Activated CD4-positive, alpha-beta T cell treated with anti-CD3 and anti-CD28 coated beads, Interleukin-2, Interleukin-4, amounts not matched to agents 100 ng/mL and 50 ng/mL, durations not matched to agents 16 hours and 8 hours (primary cell): ENCODE results near the gene ST8SIA5.

Source experiments
- DNase-seq: peaks from one replicate; pipeline ENCODE4 v3.0.0-alpha.2; 2020; ENCODE audit warnings: low spot score

The ST8SIA5 gene

GRCh38 chr18:46711444-46711863 lies 45.4 kb downstream of the ST8SIA5 start:
- DNase-seq = no peak

GRCh38 chr18:46706968-46707367 lies 49.9 kb downstream of the ST8SIA5 start:
- no peak for DNase-seq

DNA sequence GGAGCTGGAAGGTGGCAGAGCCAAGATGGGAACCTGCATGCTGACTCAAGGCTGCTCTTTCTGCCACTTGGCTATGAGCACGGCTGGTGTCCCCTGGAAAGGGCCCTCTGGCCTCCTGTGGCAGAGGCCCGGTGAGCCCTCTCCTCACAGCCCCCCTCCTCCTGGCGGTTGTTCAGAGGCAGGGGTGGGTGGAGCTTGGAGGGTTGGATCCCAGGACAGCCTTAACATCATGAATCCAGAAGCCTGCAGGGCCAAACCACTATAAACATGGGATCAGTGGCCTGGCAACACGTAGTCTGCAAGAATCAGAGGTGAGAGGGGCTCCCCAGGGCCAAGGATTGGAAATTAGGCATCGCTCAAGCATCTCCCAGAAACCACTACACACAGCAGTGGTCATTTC lies 51.3 kb downstream of the ST8SIA5 start:
- no peak for DNase-seq

- DNase-seq = no peak
Observed at GRCh38 chr18:46704816-46705215, 52.0 kb downstream of the ST8SIA5 start.

GRCh38 chr18:46704189-46704588 lies 52.7 kb downstream of the ST8SIA5 start:
- no peak for DNase-seq

DNA sequence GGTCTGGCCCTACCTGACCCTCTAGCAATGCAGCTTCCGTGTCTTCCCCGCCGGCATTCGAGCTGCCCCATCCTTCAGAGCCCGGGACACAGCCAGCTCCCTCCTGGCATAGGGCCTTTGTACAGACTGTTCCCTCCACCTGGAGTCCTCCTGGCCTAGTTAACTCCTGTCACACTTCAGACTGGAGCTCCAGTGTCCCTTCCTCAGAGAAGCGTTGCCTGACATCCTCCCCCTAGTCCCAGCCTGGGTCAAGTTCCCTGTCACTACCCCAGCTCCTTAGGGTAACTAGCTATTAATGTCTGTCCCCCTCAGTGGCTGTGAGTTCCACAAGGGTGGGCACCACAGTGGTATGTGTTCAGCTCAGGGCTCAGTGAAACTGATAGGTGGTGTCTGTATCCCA lies 54.4 kb downstream of the ST8SIA5 start:
- no peak for DNase-seq

DNA sequence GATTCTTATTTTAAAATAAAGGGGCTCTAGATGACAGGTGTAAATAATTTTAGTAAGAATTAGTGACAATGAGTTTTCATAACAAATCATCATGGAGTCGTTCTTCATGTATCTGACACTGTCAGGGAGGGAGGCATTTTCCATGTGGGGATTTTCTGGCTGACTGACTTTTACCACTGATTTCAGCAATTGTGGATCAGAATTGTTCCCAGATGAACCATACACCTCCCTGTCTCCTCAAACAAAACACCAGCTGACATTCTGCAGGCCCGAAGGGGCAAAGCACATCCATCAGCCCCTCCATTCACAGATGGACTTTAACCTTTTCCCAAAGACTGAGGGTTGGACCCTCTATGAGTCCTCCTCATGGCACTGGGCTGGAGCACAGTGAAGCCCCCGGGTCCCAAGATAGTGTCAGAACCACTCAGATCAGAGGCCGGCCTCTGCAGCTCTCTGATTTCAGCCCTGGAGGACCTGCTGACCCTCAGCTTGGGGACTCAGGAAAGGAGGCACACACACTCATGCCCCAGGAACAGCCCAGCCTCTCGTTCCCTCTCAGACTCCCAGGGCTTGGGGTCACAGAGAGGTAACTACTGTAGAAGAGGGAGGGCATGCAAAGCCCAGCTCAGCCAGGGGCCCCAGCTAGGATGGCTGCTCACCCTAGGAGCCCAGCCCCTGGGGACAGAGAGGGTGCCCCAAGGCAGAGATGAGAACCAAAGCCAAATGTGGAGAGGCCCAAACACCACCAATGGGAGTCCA lies 56.6 kb downstream of the ST8SIA5 start:
- no peak for DNase-seq

DNA sequence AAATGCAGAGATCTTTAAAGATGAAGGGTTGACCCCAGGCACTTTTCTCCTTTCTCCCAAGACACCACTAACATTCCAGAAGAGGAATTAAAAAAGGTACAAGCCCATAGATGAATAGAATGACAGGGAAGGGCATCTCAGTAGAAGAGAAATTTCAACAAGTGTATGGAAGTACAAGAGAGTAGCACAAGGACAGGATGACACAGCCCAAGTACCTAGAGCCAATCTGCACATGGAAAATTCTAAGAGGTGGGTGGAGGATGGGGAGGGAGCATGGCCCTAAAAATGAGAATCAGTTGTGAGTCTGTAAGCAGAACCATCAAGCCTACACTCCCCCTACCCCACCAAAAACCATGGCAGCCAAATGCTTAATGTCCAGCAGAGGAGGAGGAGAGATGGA lies 60.2 kb downstream of the ST8SIA5 start:
- no peak for DNase-seq

DNA sequence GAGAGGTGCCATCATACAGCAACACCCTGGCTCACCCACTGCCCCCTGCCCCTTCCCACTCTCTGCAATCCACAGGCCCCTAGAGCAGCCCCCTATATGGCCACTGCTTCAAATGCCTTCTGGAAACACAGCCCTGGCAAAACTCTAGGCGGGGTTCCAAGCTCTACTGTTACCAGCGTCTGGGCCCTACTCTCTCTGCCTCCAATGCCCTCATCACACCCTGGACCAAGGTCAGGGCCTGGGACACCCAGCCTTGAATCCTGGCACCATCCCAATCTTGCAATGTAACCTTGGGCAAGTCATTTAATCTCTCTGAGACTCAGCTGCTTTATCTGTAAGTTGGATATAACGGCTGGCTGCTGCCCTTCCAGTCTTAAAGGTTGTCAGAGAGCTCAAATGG lies 60.6 kb downstream of the ST8SIA5 start:
- no peak for DNase-seq

GRCh38 chr18:46693996-46694395 lies 62.9 kb downstream of the ST8SIA5 start:
- no peak for DNase-seq

- no peak for DNase-seq
Observed at GRCh38 chr18:46688853-46689525, 67.9 kb downstream of the ST8SIA5 start.

DNA sequence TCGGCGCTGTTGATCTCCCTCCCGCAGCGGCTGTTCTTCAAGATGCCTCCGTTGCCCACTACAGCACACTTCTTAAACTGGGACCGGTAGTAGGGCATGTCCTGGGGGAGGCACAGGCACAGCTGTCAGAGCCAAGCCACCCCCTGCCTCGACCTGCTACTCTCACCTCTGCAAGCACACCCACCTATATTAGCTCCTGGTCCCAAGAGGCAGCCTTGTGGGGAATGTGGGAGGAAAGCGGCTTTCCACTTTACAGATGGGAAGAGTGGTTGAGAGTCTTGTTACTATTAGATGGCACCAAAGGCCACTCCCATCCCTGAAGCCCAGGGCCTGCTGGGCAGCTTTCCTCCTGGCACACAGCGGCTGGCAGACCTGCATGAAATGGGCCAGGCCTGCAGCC lies 70.7 kb downstream of the ST8SIA5 start:
- no peak for DNase-seq

DNA sequence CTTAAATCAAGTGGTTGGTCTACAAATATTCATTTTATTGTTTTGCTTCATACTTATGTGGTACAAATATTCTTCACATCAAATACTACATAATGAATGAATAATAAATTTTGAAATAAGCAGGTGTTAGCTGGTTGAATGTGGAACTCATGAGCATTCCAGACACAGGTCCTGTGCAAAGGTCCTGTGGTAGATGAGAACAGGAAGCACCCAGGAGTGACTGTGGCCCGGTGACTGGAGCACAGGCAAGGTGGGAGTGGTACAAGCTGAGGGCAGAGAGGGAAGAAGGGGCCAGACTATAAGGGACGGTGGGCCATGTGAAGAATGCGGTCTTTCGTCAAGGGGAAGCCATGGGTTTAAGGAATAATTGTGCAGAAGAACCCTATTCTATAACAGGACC lies 73.6 kb downstream of the ST8SIA5 start:
- no peak for DNase-seq

GRCh38 chr18:46680784-46681695 lies 75.8 kb downstream of the ST8SIA5 start:
- DNase-seq = no peak

- no peak for DNase-seq
Observed at GRCh38 chr18:46679846-46680598, 76.8 kb downstream of the ST8SIA5 start.

GRCh38 chr18:46678785-46679399 lies 78.0 kb downstream of the ST8SIA5 start:
- no peak for DNase-seq

DNA sequence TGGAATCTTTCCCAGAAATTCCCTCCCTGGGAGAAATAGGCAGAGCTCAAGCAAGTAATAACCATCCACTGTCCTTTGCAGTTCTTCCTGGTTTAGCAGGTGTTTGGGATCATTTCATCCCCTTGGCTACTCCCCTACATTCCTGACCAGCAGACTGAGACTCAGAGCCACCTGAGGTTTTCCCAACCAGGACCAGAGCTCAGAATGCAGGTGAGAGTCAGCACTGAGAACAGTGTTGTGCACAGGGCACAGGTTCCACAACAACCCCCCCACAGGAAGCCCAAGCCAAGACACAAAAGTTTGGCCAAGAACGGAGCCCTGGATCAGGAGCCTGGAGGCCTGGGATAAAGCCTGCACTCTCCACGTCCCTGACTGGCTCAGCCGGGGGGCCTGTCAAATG lies 78.8 kb downstream of the ST8SIA5 start:
- DNase-seq = no peak

GRCh38 chr18:46677611-46678010 lies 79.2 kb downstream of the ST8SIA5 start:
- no peak for DNase-seq

- DNase-seq = no peak
Observed at GRCh38 chr18:46676182-46676835, 80.5 kb downstream of the ST8SIA5 start.

GRCh38 chr18:46675112-46675511 lies 81.7 kb downstream of the ST8SIA5 start:
- no peak for DNase-seq
